Left cardiac atrium (tissue), 4 donors: ENCODE data around the gene PDAP1. TPM values are rescaled to one million over a fixed set of nuclear protein-coding genes. Genes with fewer than 3 reads are reported as not detected.
A peak's percentile ranks its signal among the peaks of the same experiment; 100 is the strongest.
"Not testable (repeated sequence)": the region's sequence is repeated elsewhere in the genome, so short reads cannot be mapped to it uniquely, and the experiment has no call there.

Source experiments
- ATAC-seq, 2 donors: fragments of 200-7000 bp; cut with Tn5 transposase; one replicate each; pipeline ENCODE4 v1.9.1; 2020; ENCODE audit warnings: mild to moderate bottlenecking in 2 of 2, moderate library complexity in 2 of 2
- DNase-seq: peaks from one replicate; pipeline ENCODE4 v3.0.0-alpha.2; 2020
- intact Hi-C, 2 donors: fragments of 100-400 bp; cut with DNase I; formaldehyde crosslinking; loops; one replicate each; pipeline versions ENCODE4 v1.14.1 to v1.15.1; 2022 to 2023
- total RNA-seq, 2 donors: library from RNA; stranded (reverse); fragmentation: NEBNext Ultra II Directional; extraction: Animal tissue kit (Norgen Biotek cat#: 25700); gene quantifications; one replicate each; pipeline ENCODE4 v1.2.1, GENCODE V29; 2021
- donor health status: DM: no; HTN: yes; CAD: no.
- donor health status: DM: no; HTN: yes; CAD: no; lungs with severe emphysema.
- donor health status: DM: yes; HTN: yes; CAD: no.
- donor health status: Dilated cardiomyopathy.

PDAP1 gene
- total RNA-seq, 2 donors from 2014 or later: 76.0 to 96.8 TPM

DNA sequence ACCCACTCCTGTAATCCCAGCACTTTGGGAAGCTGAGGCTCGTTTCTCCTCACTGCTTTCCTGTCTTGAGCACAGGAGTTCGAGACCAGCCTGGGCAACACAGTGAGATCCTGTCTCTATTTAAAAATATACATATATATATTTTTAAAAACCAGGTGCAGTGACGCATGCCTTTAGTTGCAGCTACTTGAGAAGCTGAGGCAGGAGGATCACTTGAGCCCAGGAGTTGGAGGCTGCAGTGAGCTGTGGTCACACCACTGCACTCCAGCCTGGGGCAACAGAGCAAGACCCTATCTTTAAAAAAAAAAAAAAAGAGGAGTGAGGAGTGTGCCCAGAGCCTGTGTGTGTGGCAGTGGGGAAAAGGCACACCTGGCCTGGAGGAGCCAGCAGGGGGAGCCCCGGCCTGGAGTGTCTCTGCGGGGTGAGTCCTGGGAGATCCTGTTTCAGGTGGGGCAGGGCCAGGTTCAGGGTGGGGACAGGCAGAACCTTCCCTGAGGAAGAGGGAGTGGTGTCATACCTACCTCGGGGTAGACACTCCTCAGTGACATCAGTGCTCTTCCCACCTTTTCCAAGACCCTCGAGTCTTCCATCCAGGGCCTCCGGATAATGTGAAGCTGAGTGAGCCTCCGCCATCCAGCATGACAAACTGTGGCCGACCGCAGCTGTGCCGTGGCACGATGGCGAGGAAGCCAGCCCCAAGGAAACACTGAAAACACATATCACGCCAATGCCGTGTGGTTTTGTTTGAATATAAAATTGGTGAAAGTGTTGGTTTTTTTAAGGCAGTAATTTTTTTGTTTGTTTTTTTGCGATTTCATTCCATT lies 42.9 kb downstream of the PDAP1 start:
- intact Hi-C loops: no loop called here
- no peak for DNase-seq
- peak; percentile 49 to 51 for ATAC-seq

- intact Hi-C loops: no loop called here
- ATAC-seq (no peak), DNase-seq (no peak)
Observed at GRCh38 chr7:99363286-99363685, 45.1 kb downstream of the PDAP1 start.

DNA sequence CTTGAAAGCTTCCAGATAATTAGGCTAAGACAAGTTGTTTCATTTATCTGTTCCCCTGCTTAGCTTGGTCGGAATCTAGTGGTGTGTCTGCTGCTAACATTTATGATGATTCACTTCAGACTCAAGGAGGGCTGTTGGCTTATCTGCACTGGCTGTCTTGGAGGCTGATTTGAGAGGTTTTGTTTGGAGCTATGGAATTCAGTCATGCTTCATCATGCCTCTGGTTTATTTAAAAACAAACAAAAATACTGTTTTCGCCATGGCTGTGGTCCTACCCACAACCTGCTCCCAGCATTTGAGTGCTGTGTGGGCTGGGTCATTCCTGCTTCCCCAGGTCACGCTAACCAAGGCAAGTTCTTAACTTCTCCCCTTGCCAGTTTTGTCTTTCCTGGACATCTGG lies 45.6 kb downstream of the PDAP1 start:
- intact Hi-C loops: no loop called here
- no peak for DNase-seq
- ATAC-seq: no peak

DNA sequence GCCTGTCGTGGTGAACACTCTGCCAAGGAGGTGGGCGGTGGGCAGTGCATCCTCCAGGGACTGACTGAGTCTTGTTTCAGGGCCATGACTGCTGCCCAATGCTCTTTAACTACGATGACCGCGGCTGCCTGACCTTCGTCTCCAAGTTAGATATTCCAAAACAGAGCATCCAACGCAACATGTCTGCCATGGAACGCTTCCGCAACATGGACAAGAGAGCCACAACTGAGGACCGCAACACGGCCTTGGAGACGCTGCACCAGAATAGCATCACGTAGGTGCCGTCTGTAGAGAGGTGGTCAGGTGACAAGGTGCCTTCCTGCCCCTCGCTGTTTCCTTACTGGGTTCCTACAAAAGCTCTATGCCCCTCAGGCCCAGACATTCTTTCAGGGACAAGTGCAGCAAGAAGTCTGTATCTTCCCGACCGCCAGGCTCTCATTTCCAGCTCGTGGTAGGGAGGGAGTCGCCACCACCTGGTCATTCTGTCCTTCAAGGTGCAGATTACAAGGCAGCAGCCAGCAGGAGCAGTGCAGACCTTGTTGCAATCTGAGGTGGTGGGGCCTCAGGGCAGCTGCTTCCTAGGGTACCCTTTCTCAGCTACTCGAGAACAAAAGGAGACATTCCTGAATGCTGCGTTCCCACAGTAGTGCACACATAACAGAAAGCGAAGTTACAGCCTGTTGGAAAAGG lies 48.8 kb downstream of the PDAP1 start:
- ATAC-seq (no peak), DNase-seq (no peak)
- intact Hi-C loops: no loop called here

DNA sequence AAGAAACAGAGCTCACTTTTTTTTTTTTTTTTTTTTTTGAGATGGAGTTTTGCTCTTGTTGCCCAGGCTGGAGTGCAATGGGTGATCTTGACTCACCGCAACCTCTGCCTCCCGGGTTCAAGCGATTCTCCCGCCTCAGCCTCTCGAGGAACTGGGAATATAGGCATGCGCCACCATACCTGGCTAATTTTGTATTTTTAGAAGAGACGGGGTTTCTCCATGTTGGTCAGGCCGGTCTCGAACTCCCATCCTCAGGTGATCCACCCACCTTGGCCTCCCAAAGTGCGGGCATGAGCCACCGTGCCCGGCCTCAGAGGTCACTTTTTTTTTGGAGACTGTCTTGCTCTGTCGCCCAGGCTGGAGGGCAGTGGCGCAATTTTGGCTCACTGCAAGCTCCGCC lies 49.9 kb downstream of the PDAP1 start:
- intact Hi-C loops, DNase-seq, ATAC-seq: not testable (repeated sequence)

DNA sequence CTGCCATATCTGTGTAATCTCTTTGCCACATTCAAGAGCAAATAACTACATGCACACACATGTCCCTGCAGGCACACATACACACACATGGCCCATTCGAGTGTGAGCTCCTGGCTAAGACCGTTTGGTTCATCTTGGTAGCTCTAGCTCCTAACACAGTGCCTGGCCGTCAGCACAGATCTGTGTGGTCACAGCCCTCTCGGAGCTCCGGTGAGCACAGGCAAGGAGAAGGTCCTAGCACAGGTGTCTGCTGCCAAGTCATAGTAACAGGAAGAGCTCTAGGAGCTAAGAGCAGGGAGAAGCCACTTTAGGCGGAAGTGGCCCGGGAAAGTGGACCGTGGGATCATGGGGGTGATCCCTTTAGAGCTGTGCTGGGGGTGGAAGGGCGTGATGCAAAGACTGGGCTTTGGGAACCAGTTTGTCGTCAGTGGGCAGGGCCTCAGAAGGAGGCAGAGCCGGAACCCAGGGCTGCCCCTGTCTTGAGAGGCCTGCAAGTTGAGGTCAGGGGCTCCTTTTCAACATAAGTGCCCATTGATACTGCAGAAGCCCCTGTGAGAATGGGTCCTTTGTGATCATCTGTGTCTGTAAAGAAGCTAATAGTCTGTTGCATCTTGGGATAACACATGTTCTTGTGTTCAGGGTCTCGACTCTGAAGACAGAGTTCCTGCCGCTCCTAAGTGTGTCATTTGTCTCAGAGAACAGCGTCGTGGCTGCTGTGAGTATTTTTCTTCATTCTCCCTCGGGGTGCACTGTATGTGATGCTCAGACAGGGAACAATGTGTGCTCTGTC lies 50.5 kb downstream of the PDAP1 start:
- ATAC-seq (peak; percentile 38 to 65), DNase-seq (no peak)
- intact Hi-C loops: no loop called here

- intact Hi-C loops: no loop called here
- ATAC-seq (no peak), DNase-seq (no peak)
Observed at GRCh38 chr7:99355098-99355497, 53.3 kb downstream of the PDAP1 start.

DNA sequence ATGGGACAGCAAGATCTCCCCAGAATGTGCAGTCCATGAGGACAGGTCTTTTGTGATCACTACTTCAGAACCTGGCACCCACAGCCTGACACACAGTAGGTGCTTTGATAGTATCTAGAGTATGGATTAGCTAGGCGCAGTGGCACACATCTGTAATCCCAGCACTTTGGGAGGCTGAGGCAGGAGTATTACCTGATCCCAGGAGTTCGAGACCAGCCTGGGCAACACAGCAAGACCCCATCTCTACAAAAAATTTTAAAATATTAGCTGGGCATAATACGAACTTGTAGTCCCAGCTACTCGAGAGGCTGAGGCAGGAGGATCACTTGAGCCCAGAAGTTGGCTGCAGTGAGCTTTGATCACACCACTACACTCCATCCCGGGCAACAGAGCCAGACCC lies 56.1 kb downstream of the PDAP1 start:
- no peak for ATAC-seq
- intact Hi-C loops: no loop called here
- no peak for DNase-seq

GRCh38 chr7:99350641-99351040 lies 57.8 kb downstream of the PDAP1 start:
- intact Hi-C loops, ATAC-seq, DNase-seq: not testable (repeated sequence)

Other genes with a start within 250 kb of the PDAP1 start
- gene KPNA7, start 200.5 kb downstream of the PDAP1 start, total RNA-seq: not detected
- not detected for gene MYH16, start 135.8 kb downstream of the PDAP1 start, total RNA-seq
- gene ARPC1A, start 82.7 kb downstream of the PDAP1 start, total RNA-seq: 100 to 1,000 TPM in 1 of 2 donors, 10 to 100 TPM in 1; 98.8 to 112 TPM
- 10 to 100 TPM; 71.7 to 88.0 TPM for gene ARPC1B, start 33.9 kb downstream of the PDAP1 start, total RNA-seq
- 10 to 100 TPM; 44.9 to 51.7 TPM for gene BUD31, start 372 bp upstream of the PDAP1 start, total RNA-seq
- gene PTCD1, start 30.2 kb upstream of the PDAP1 start, total RNA-seq: 1 to 10 TPM; 2.6 to 2.8 TPM
- gene CPSF4, start 30.3 kb upstream of the PDAP1 start, total RNA-seq: 10 to 100 TPM; 18.2 to 18.8 TPM
- 100 to 1,000 TPM; 617 to 633 TPM for gene ATP5MF, start 57.6 kb upstream of the PDAP1 start, total RNA-seq
- 1 to 10 TPM; 2.9 to 3.2 TPM for gene ZNF789, start 64.3 kb upstream of the PDAP1 start, total RNA-seq
- gene ZNF394, start 91.7 kb upstream of the PDAP1 start, total RNA-seq: 10 to 100 TPM; 17.3 to 19.6 TPM
- gene ZKSCAN5, start 96.1 kb upstream of the PDAP1 start, total RNA-seq: 1 to 10 TPM; 6.1 to 6.3 TPM
- gene FAM200A, start 143.5 kb upstream of the PDAP1 start, total RNA-seq: 1 to 10 TPM; 5.4 to 5.6 TPM
- gene ZNF655, start 150.0 kb upstream of the PDAP1 start, total RNA-seq: 10 to 100 TPM; 31.5 to 45.1 TPM
- under 1 TPM; 0.18 to 0.50 TPM for gene TMEM225B, start 189.7 kb upstream of the PDAP1 start, total RNA-seq
- 1 to 10 TPM; 9.4 to 9.7 TPM for gene ZSCAN25, start 208.3 kb upstream of the PDAP1 start, total RNA-seq